Measurements from ENCODE around the gene RNASE11.

RNASE11 gene

DNA sequence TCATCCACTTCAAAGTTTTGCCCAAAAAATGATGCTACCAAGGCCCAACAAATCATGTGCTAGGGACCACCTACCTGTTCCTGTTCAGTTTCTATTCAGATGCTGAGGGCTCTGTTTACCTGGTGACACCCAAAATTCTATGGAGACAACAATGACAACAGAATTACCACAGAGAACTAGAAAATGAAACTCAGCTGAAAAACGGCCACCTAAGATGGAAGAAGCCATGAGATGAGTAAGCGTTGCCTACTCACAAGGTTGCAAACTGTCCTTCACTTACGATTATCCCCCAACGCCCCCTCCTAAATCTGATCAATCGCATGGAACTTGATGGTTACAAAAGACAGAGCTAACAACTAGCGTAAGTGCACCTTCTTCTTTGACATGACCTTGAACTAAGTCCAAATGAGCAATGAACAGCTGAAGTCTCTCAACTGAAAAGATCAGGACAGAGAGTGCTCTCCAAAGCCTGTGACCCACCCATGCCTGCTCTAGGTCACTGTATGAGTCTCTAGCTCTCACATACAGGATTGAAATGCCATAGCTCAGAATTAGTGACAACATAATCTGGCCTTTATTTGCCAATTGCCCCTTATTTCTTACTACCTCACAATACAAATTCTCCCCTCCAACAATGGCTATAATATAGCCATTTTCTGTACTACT, at the start of gene RNASE11:
RNASE11 (minus strand) TSS at position 513 of the 666 bp plus-strand sequence.
- H3K27ac Mint-ChIP-seq: no peak within 1 kb of the TSS
- H3K27me3 Mint-ChIP-seq: peaks cover 9% of the 10 kb centered on the region
- H3K36me3 Mint-ChIP-seq: peaks cover 4% of the 10 kb centered on the region
- no peak within 1 kb of the TSS for H3K4me3 Mint-ChIP-seq
- H3K4me1 Mint-ChIP-seq: peaks cover 3% of the 10 kb centered on the region
- peaks cover 13% of the 10 kb centered on the region for H3K9me3 Mint-ChIP-seq

GRCh38 chr14:20632831-20633691, 45.3 kb upstream of the RNASE11 start:
- Mint-ChIP-seq H3K27ac (peak overlapping the region; percentile 94), H3K9me3 (no peaks in the 10 kb centered on the region), H3K27me3 (peaks cover 15% of the 10 kb centered on the region), H3K36me3 (no peaks in the 10 kb centered on the region), H3K4me3 (peak overlapping the region; percentile 87), H3K4me1 (peaks cover 48% of the 10 kb centered on the region)

DNA sequence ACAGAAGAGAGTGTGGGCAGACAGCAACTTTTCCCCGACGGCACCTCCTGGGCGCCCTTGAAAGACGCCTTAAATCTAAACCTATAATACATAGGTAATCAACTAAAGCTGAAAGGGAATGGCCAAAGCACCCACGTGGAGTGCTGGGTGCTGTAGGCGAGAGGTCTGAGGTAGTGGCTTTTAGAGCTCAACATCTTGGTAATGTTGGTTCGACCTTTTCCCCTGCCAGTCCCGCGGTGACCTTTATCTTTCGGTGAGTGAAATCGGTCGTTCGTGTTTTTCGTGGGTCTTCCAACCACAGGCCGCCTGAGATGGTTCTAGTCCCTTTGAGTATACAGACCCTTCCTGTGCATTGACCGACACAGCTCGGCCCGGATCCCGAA, 44.6 kb upstream of the RNASE11 start:
- no peaks in the 10 kb centered on the region for H3K9me3 Mint-ChIP-seq
- peak overlapping the region; percentile 87 for H3K4me3 Mint-ChIP-seq
- H3K27me3 Mint-ChIP-seq: peaks cover 16% of the 10 kb centered on the region
- H3K27ac Mint-ChIP-seq: peak overlapping the region; percentile 94
- no peaks in the 10 kb centered on the region for H3K36me3 Mint-ChIP-seq
- peaks cover 54% of the 10 kb centered on the region for H3K4me1 Mint-ChIP-seq

- H3K4me3 Mint-ChIP-seq: peak overlapping the region; percentile 87
- H3K36me3 Mint-ChIP-seq: no peaks in the 10 kb centered on the region
- H3K4me1 Mint-ChIP-seq: peaks cover 59% of the 10 kb centered on the region
- H3K27me3 Mint-ChIP-seq: peaks cover 16% of the 10 kb centered on the region
- peak overlapping the region; percentile 51 for H3K27ac Mint-ChIP-seq
- no peaks in the 10 kb centered on the region for H3K9me3 Mint-ChIP-seq
Measured at GRCh38 chr14:20631880-20632389, 44.1 kb upstream of the RNASE11 start.

- H3K27ac Mint-ChIP-seq: peak overlapping the region; percentile 96
- peak overlapping the region; percentile 87 for H3K4me3 Mint-ChIP-seq
- no peaks in the 10 kb centered on the region for H3K9me3 Mint-ChIP-seq
- H3K36me3 Mint-ChIP-seq: no peaks in the 10 kb centered on the region
- peaks cover 16% of the 10 kb centered on the region for H3K27me3 Mint-ChIP-seq
- H3K4me1 Mint-ChIP-seq: peaks cover 66% of the 10 kb centered on the region
Measured at GRCh38 chr14:20631023-20631879, 43.5 kb upstream of the RNASE11 start.

DNA sequence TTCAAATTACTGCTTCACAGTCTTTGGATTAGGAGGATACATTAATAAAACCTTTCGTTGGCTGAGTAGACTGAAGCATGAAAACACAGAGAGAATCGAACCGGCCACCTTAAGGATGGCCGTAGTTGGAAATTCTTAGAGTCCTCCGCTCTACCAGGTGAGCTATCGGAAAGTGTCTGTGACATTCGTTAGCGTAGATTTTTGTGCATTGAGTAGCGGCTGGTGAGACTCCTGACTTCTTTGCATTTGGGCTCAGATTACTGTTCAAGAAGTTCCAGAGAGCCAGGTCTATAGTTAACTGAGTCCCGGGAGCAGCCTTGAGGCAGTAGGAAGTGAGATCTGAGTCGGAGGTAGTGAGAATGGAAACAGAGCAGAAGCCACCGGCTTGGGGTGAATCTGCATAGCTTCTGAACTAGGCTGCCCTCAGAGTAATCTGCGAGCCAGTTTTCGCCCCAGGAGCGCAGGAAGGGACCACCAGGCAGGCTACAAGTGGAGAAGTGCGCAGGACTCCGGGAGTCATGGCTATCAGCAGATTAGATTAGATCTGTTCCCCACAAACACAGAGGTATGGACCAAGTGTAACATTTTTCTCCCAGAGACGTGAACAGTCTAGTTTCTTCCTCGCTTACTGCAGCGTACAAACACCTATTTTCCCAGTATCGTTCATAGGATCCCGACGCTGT, 42.7 kb upstream of the RNASE11 start:
- H3K27ac Mint-ChIP-seq: peak overlapping the region; percentile 96
- H3K4me1 Mint-ChIP-seq: peaks cover 71% of the 10 kb centered on the region
- peak overlapping the region; percentile 86 for H3K4me3 Mint-ChIP-seq
- no peaks in the 10 kb centered on the region for H3K9me3 Mint-ChIP-seq
- H3K27me3 Mint-ChIP-seq: peaks cover 17% of the 10 kb centered on the region
- no peaks in the 10 kb centered on the region for H3K36me3 Mint-ChIP-seq

DNA sequence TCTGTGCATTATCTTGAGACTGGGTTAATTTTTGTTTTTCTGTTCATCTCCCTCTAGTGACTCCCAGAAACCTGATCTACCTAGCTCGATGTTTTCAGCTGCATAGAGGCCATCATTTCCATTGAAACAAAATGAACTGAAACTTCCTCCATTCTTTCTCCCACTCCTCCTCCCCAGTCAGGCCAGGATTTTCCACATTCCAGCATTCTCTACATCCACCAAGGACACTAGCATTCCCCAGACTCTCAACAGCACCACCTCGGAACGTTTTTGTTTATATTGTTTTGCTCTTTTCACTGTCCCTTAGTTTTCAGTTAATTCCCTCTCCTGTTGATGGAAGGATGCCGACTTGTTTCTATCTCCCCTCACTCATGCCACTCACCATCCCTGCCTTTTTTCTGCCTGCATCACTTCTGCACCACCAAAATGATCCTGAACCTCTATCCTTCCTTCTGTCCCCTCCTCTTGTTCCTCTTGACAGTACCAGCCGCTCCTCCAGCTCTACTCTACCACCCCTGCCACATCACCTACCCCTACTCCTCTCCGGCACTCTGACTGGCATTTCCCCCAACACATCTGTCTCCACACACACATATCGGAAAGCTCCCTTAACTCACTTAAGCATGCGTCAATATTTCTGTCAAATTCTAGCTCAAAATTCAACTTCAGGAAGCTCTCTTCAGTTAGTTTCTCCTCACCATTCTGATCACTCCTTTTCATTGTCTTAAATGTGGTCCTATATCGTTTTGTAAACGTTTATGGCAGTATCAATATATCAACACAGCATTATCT, 40.5 kb upstream of the RNASE11 start:
- H3K4me1 Mint-ChIP-seq: peaks cover 88% of the 10 kb centered on the region
- H3K36me3 Mint-ChIP-seq: peaks cover 2% of the 10 kb centered on the region
- no peaks in the 10 kb centered on the region for H3K9me3 Mint-ChIP-seq
- peak overlapping the region; percentile 31 for H3K4me3 Mint-ChIP-seq
- peaks cover 26% of the 10 kb centered on the region for H3K27me3 Mint-ChIP-seq
- no peak overlapping the region for H3K27ac Mint-ChIP-seq

GRCh38 chr14:20627346-20628027, 39.7 kb upstream of the RNASE11 start:
- peaks cover 26% of the 10 kb centered on the region for H3K27me3 Mint-ChIP-seq
- peaks cover 88% of the 10 kb centered on the region for H3K4me1 Mint-ChIP-seq
- H3K4me3 Mint-ChIP-seq: peak overlapping the region; percentile 31
- H3K36me3 Mint-ChIP-seq: peaks cover 2% of the 10 kb centered on the region
- H3K27ac Mint-ChIP-seq: no peak overlapping the region
- H3K9me3 Mint-ChIP-seq: no peaks in the 10 kb centered on the region

DNA sequence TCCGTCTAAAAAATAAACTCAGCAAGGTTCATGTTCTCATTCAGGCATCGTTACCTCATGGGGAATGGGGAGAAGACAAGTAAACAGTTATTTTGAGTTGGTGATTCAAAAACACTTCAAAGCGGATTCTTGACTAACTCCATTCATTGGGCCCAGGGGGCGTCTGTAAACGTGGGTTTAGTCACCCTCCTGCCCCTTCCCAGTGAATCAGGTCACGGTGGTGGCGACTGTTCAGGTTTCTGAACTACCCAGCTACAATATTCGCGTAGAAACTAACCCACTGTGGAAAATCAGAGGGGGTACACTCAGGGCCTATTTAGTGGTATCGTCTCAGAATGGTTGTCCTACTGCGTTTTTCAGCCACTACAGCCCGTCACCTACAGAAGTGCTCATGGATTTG, 38.5 kb upstream of the RNASE11 start:
- no peaks in the 10 kb centered on the region for H3K9me3 Mint-ChIP-seq
- H3K27ac Mint-ChIP-seq: no peak overlapping the region
- peaks cover 2% of the 10 kb centered on the region for H3K36me3 Mint-ChIP-seq
- peaks cover 26% of the 10 kb centered on the region for H3K27me3 Mint-ChIP-seq
- peak overlapping the region; percentile 76 for H3K4me3 Mint-ChIP-seq
- H3K4me1 Mint-ChIP-seq: peaks cover 84% of the 10 kb centered on the region

DNA sequence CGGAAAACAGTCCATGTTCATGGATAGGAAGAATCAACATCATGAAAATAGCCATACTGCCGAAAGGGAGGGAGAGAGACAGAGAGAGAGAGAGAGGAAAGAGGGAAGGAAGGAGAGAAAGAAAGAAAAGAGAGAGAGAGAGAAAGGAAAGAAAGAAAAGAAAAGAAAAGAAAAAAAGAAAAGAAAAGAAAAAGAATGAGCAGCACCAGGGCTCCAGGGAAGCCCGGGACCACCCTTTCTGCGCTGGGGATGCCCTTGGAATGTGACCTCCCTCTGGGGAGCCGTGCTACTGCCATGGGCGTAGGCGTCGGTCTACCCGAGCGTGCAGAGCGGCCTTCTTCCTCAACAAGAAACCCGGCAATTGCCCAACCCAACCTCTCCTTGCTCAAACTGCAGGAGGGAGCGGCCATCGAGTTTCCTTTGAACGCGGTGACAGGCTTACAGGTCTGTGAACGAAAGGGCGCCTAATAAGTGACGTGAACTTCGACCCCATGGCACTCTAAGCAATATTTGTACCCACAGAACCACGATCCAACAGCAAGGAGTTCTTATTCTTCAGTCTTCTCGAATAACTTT, 36.8 kb upstream of the RNASE11 start:
- Mint-ChIP-seq H3K4me1 (peaks cover 70% of the 10 kb centered on the region), H3K27me3 (peaks cover 19% of the 10 kb centered on the region), H3K36me3 (peaks cover 2% of the 10 kb centered on the region), H3K9me3 (no peaks in the 10 kb centered on the region), H3K27ac (peak overlapping the region; percentile 97), H3K4me3 (peak overlapping the region; percentile 87)

DNA sequence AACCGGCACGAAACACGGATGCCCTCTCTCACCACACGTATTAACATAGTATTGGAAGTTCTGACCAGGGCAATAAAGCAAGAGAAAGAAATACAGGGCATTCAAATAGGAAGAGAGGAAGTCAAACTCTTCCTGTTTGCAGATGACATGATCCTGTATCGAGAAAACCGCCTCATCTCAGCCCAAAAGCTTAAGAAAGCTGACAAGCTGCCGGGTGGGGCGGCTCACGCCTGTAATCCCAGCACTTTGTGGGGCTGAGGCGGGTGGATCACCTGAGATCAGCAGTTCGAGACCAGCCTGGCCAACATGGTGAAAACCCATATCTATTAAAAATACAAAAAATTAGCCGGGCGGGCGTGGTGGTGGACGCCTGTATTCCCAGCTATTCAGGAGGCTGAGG, 36.0 kb upstream of the RNASE11 start:
- Mint-ChIP-seq H3K4me1 (peaks cover 64% of the 10 kb centered on the region), H3K9me3 (no peaks in the 10 kb centered on the region), H3K27me3 (peaks cover 19% of the 10 kb centered on the region), H3K4me3 (peak overlapping the region; percentile 87), H3K27ac (peak overlapping the region; percentile 33), H3K36me3 (peaks cover 2% of the 10 kb centered on the region)

DNA sequence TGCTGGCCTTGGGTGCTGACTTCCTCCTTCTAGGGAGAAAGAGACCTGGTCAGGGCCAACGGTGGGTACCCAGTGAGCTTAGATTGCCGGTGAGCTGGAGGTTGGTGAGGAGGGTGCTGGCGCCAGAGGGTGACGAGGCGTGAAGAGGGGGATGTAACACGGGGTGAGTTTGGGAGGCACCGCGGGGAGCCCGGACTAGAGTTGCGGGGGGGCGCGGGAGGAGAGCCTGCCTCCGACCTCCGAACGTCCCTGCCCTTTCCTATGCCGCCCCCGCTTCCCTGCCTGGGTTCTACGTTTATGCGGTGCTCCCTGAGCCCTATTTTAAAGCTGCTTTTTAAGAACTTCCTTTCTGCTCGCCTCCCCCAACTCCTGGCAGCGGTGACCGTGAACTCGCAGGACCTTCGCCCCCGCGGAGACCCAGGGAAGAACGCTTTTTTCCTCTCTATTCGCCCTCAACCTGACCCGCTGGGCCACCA, 35.1 kb upstream of the RNASE11 start:
- H3K4me3 Mint-ChIP-seq: peak overlapping the region; percentile 76
- peaks cover 12% of the 10 kb centered on the region for H3K27me3 Mint-ChIP-seq
- H3K9me3 Mint-ChIP-seq: no peaks in the 10 kb centered on the region
- H3K27ac Mint-ChIP-seq: peak overlapping the region; percentile 35
- peaks cover 58% of the 10 kb centered on the region for H3K4me1 Mint-ChIP-seq
- peaks cover 2% of the 10 kb centered on the region for H3K36me3 Mint-ChIP-seq

DNA sequence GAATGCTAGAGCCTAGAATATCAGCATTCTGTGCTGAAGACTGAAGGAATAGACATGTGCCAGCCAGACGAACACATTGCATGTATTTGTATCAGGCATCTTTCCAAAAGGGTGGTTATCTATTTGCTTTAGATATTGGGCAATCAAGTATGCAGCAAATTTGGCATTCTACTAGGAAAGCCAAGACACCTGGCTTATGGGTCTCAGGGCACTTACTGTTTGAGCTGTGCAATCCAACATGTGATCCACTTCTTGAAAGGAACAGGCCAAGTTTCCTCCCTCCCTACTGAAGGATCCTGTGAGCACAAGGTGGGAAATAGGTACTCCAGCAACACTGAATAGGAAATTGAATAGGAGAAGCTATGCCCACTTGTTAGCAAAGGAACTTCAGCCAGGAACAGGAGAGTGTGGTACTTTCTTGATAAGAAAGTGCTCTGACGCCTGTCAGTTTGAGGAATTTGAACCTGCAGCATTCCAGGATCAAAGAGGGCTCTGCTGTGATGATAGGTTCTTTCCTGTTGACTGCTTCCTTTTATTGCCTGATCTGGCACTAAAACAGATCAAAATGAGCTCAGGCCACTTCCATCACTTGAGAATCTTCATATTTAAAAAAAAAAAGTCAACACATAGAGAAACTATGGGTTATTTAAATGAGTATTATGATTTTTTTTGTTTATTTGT, 33.1 kb upstream of the RNASE11 start:
- H3K27me3 Mint-ChIP-seq: peaks cover 12% of the 10 kb centered on the region
- no peak overlapping the region for H3K27ac Mint-ChIP-seq
- H3K4me1 Mint-ChIP-seq: peaks cover 43% of the 10 kb centered on the region
- peaks cover 2% of the 10 kb centered on the region for H3K36me3 Mint-ChIP-seq
- no peak overlapping the region for H3K4me3 Mint-ChIP-seq
- no peaks in the 10 kb centered on the region for H3K9me3 Mint-ChIP-seq

Data from activated naive CD4-positive, alpha-beta T cell treated with anti-CD3 and anti-CD28 coated beads, Interleukin-2, amount 50 U/mL, for 24 hours (primary cell).